Mesendoderm (in vitro differentiated cells): ENCODE data around the gene KPNB1.

ENCODE experiments used
- DNase-seq: peaks from one replicate; pipeline ENCODE4 v3.0.0; 2013
- H2AK5ac ChIP-seq: 2 replicates; pipeline ENCODE4 v1.6.1; 2013; ENCODE audit warnings: low read length, inconsistent platforms
- H2BK120ac ChIP-seq: 2 replicates; pipeline ENCODE4 v1.6.1; 2013; ENCODE audit warnings: low read depth, mild to moderate bottlenecking, low read length, moderate library complexity, mixed read lengths
- H2BK15ac ChIP-seq: replicated peaks from 2 replicates; pipeline ENCODE4 v1.6.1; 2013; ENCODE audit warnings: low read depth, mild to moderate bottlenecking, moderate library complexity
- H2BK5ac ChIP-seq: 2 replicates; pipeline ENCODE4 v1.6.1; 2013; ENCODE audit warnings: low read length, inconsistent platforms
- H3K18ac ChIP-seq: 2 replicates; pipeline ENCODE4 v1.6.1; 2013; ENCODE audit warnings: mild to moderate bottlenecking, low read length, mixed read lengths
- H3K23ac ChIP-seq: one replicate; pipeline ENCODE4 v1.6.1; 2013; ENCODE audit warnings: low read length
- H3K27ac ChIP-seq: 2 replicates; pipeline ENCODE4 v1.5.1; 2013; ENCODE audit warnings: low read depth, mild to moderate bottlenecking, inconsistent platforms, low read length, moderate library complexity
- H3K27me3 ChIP-seq: 2 replicates; pipeline ENCODE4 v1.6.1; 2013; ENCODE audit warnings: low read length, control low read depth, mild to moderate bottlenecking, inconsistent platforms; ENCODE audit not compliant: insufficient read depth, poor library complexity
- H3K36me3 ChIP-seq: 2 replicates; pipeline ENCODE4 v1.6.1; 2013; ENCODE audit warnings: low read length, inconsistent platforms; ENCODE audit not compliant: control insufficient read depth, insufficient read depth
- H3K4ac ChIP-seq: one replicate; pipeline ENCODE4 v1.6.1; 2013; ENCODE audit warnings: low read depth, mild to moderate bottlenecking, low read length, moderate library complexity
- H3K4me1 ChIP-seq: 2 replicates; pipeline ENCODE4 v1.6.1; 2013; ENCODE audit warnings: low read depth, low read length, inconsistent platforms; ENCODE audit not compliant: control insufficient read depth
- H3K4me2 ChIP-seq: 2 replicates; pipeline ENCODE4 v1.6.1; 2013; ENCODE audit warnings: low read length
- H3K4me3 ChIP-seq: 2 replicates; pipeline ENCODE4 v1.5.1; 2013; ENCODE audit warnings: mild to moderate bottlenecking, low read length
- H3K56ac ChIP-seq: one replicate; pipeline ENCODE4 v1.6.1; 2013; ENCODE audit warnings: low read length
- H3K79me1 ChIP-seq: 2 replicates; pipeline ENCODE4 v1.6.1; 2013; ENCODE audit warnings: low read length, inconsistent platforms
- H3K79me2 ChIP-seq: 2 replicates; pipeline ENCODE4 v1.6.1; 2013; ENCODE audit warnings: mild to moderate bottlenecking, low read length; ENCODE audit not compliant: control insufficient read depth, insufficient read depth
- H3K9ac ChIP-seq: 2 replicates; pipeline ENCODE4 v1.6.1; 2013; ENCODE audit warnings: low read length, inconsistent platforms
- H4K5ac ChIP-seq: one replicate; pipeline ENCODE4 v1.6.1; 2013; ENCODE audit warnings: low read length
- H4K8ac ChIP-seq: one replicate; pipeline ENCODE4 v1.6.1; 2013; ENCODE audit warnings: low read depth, mild to moderate bottlenecking, control low read depth, low read length, moderate library complexity
- WGBS: extraction: QIAGEN DNeasy Blood & Tissue Kit; methylation state at CpG from one replicate; pipeline ENCODE4 v1.1.7; 2013; ENCODE audit warnings: low lambda C conversion rate, missing lambda C conversion rate; ENCODE audit not compliant: insufficient coverage; ENCODE audit errors: extremely low coverage; 5-methylcytosine and 5-hydroxymethylcytosine counted together

Gene KPNB1

GRCh38 chr17:47664624-47664941, 14.9 kb downstream of the KPNB1 start:
- Histone ChIP-seq H2BK120ac (no peak overlapping the region), H2BK15ac (no peak overlapping the region), H3K27ac (no peak overlapping the region), H3K4ac (no peak overlapping the region), H3K4me3 (no peak overlapping the region), H4K5ac (no peak overlapping the region), H3K79me2 (peaks cover 10% of the 10 kb centered on the region), H3K4me2 (no peak overlapping the region), H3K36me3 (peaks cover 18% of the 10 kb centered on the region), H3K79me1 (peaks cover 7% of the 10 kb centered on the region), H2BK5ac (no peak overlapping the region), H3K9ac (no peak overlapping the region), H3K18ac (no peak overlapping the region), H3K4me1 (no peaks in the 10 kb centered on the region), H4K8ac (no peak overlapping the region), H3K27me3 (no peaks in the 10 kb centered on the region), H2AK5ac (no peak overlapping the region), H3K23ac (no peak overlapping the region), H3K56ac (no peak overlapping the region)
- no peak for DNase-seq

GRCh38 chr17:47665655-47666054, 15.9 kb downstream of the KPNB1 start:
- Histone ChIP-seq H3K56ac (no peak overlapping the region), H3K27me3 (no peaks in the 10 kb centered on the region), H3K18ac (no peak overlapping the region), H3K79me1 (peaks cover 12% of the 10 kb centered on the region), H4K8ac (no peak overlapping the region), H3K4me2 (no peak overlapping the region), H2BK15ac (no peak overlapping the region), H3K4ac (no peak overlapping the region), H2AK5ac (no peak overlapping the region), H3K27ac (no peak overlapping the region), H3K36me3 (peaks cover 26% of the 10 kb centered on the region), H3K4me3 (no peak overlapping the region), H3K9ac (no peak overlapping the region), H3K23ac (no peak overlapping the region), H3K79me2 (peaks cover 10% of the 10 kb centered on the region), H3K4me1 (no peaks in the 10 kb centered on the region), H2BK5ac (no peak overlapping the region), H4K5ac (no peak overlapping the region), H2BK120ac (no peak overlapping the region)
- no CpG with 5 or more reads among the region's 3 CpGs for WGBS
- no peak for DNase-seq

GRCh38 chr17:47669081-47669480, 19.4 kb downstream of the KPNB1 start:
- H3K23ac ChIP-seq: no peak overlapping the region
- peaks cover 12% of the 10 kb centered on the region for H3K79me2 ChIP-seq
- no peaks in the 10 kb centered on the region for H3K4me1 ChIP-seq
- peaks cover 31% of the 10 kb centered on the region for H3K36me3 ChIP-seq
- H3K4me3 ChIP-seq: no peak overlapping the region
- no peak overlapping the region for H2BK15ac ChIP-seq
- no peak overlapping the region for H4K5ac ChIP-seq
- DNase-seq: no peak
- H2BK5ac ChIP-seq: no peak overlapping the region
- H3K4me2 ChIP-seq: no peak overlapping the region
- no peak overlapping the region for H4K8ac ChIP-seq
- no peak overlapping the region for H3K18ac ChIP-seq
- no CpG with 5 or more reads among the region's 4 CpGs for WGBS
- H3K27me3 ChIP-seq: no peaks in the 10 kb centered on the region
- no peak overlapping the region for H2BK120ac ChIP-seq
- no peak overlapping the region for H3K9ac ChIP-seq
- no peak overlapping the region for H3K27ac ChIP-seq
- H3K79me1 ChIP-seq: peaks cover 13% of the 10 kb centered on the region
- H3K4ac ChIP-seq: no peak overlapping the region
- H2AK5ac ChIP-seq: no peak overlapping the region
- no peak overlapping the region for H3K56ac ChIP-seq

- H3K79me2 ChIP-seq: peaks cover 9% of the 10 kb centered on the region
- H3K36me3 ChIP-seq: peaks cover 30% of the 10 kb centered on the region
- H3K56ac ChIP-seq: no peak overlapping the region
- no peak overlapping the region for H3K4me3 ChIP-seq
- no peak overlapping the region for H3K23ac ChIP-seq
- H3K4ac ChIP-seq: no peak overlapping the region
- no peak overlapping the region for H2BK120ac ChIP-seq
- no peaks in the 10 kb centered on the region for H3K27me3 ChIP-seq
- no peak overlapping the region for H3K27ac ChIP-seq
- H2AK5ac ChIP-seq: no peak overlapping the region
- H4K8ac ChIP-seq: no peak overlapping the region
- no peak for DNase-seq
- no peak overlapping the region for H4K5ac ChIP-seq
- no peak overlapping the region for H2BK5ac ChIP-seq
- peaks cover 14% of the 10 kb centered on the region for H3K79me1 ChIP-seq
- no peaks in the 10 kb centered on the region for H3K4me1 ChIP-seq
- no peak overlapping the region for H3K9ac ChIP-seq
- no peak overlapping the region for H2BK15ac ChIP-seq
- H3K4me2 ChIP-seq: no peak overlapping the region
- whole genome bisulfite sequencing: no CpG with 5 or more reads among the region's 1 CpG
- H3K18ac ChIP-seq: no peak overlapping the region
Measured at GRCh38 chr17:47670064-47670463, 20.3 kb downstream of the KPNB1 start.

- H3K79me1 ChIP-seq: peaks cover 22% of the 10 kb centered on the region
- no peak overlapping the region for H3K4me3 ChIP-seq
- no peak overlapping the region for H3K18ac ChIP-seq
- H4K5ac ChIP-seq: no peak overlapping the region
- H2BK5ac ChIP-seq: no peak overlapping the region
- H3K4me2 ChIP-seq: no peak overlapping the region
- no peaks in the 10 kb centered on the region for H3K4me1 ChIP-seq
- H2AK5ac ChIP-seq: no peak overlapping the region
- peaks cover 43% of the 10 kb centered on the region for H3K36me3 ChIP-seq
- H3K27ac ChIP-seq: no peak overlapping the region
- DNase-seq: no peak
- H3K56ac ChIP-seq: no peak overlapping the region
- no peak overlapping the region for H3K9ac ChIP-seq
- no peak overlapping the region for H3K4ac ChIP-seq
- H3K23ac ChIP-seq: no peak overlapping the region
- H2BK15ac ChIP-seq: no peak overlapping the region
- no peak overlapping the region for H4K8ac ChIP-seq
- no CpG with 5 or more reads among the region's 4 CpGs for WGBS
- peaks cover 4% of the 10 kb centered on the region for H3K79me2 ChIP-seq
- H2BK120ac ChIP-seq: no peak overlapping the region
- no peaks in the 10 kb centered on the region for H3K27me3 ChIP-seq
Measured at GRCh38 chr17:47674499-47674898, 24.8 kb downstream of the KPNB1 start.

GRCh38 chr17:47675380-47676198, 25.9 kb downstream of the KPNB1 start:
- Histone ChIP-seq H3K56ac (no peak overlapping the region), H3K4me1 (no peaks in the 10 kb centered on the region), H2BK120ac (no peak overlapping the region), H4K5ac (no peak overlapping the region), H2BK5ac (no peak overlapping the region), H3K27me3 (no peaks in the 10 kb centered on the region), H3K18ac (no peak overlapping the region), H3K4me2 (no peak overlapping the region), H3K79me1 (peaks cover 15% of the 10 kb centered on the region), H3K27ac (no peak overlapping the region), H3K23ac (no peak overlapping the region), H2BK15ac (no peak overlapping the region), H3K4me3 (no peak overlapping the region), H3K4ac (no peak overlapping the region), H3K79me2 (peaks cover 4% of the 10 kb centered on the region), H3K9ac (no peak overlapping the region), H2AK5ac (no peak overlapping the region), H4K8ac (no peak overlapping the region), H3K36me3 (peaks cover 43% of the 10 kb centered on the region)
- DNase-seq: no peak
- whole genome bisulfite sequencing: no CpG with 5 or more reads among the region's 2 CpGs
